IPS-NIHi7 (cell line): ENCODE measurements around the gene MCM6.
"Not testable (repeated sequence)": the region's sequence is repeated elsewhere in the genome, so short reads cannot be mapped to it uniquely, and the experiment has no call there.

Experiments
- DNase-seq: peaks from one replicate; pipeline ENCODE4 v3.0.0; 2012; ENCODE audit warnings: mixed read lengths; ENCODE audit errors: extremely low spot score

MCM6 gene

DNA sequence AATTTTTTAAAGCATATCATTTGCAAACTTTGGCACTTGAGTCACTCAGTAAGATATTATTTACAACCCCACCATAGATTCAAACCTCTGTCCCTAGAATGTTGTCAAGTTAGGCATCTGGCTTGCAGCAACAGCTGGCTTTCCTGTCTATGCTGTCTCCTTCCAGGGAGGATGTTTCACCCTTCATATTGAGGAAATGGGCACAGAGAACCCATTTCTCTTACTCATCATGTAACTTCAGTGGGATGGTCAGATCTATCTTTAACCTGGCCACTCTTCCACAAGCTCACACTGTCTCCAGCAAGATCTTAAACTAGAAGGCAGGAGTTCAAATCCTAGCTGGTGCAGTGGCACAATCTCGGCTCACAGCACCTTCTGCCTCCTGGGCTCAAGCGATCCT lies 55.1 kb downstream of the MCM6 start:
- no peak for DNase-seq

DNA sequence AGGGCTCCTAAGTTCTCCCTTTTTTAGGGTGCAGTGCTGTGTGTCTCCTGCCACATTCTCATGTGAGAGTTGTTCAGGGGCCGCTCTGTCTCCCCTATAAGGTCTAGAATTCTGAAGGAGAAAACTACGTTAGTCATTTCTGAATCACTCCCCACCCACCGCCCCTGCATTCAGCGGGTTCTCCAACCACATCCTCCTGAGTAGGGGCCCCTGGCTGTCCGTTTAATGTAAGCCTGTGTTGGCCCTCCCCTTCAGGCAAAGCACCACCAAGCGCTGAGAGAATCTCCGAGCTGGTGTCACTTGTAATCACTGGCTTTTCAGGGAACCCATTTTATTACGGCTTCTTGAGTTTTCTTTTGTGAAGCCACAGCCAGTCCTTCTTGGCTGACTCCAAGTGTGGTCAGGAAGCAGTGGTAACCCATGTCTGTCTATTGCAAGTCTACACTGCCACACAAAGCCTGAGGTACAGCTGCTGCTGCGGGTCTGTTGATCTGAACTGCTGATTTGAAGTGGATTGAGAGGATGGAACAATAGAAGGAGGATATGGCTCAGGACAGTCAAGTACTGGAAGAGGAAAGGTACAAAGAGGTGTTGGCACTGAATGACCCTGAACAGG lies 56.1 kb downstream of the MCM6 start:
- DNase-seq: no peak

DNA sequence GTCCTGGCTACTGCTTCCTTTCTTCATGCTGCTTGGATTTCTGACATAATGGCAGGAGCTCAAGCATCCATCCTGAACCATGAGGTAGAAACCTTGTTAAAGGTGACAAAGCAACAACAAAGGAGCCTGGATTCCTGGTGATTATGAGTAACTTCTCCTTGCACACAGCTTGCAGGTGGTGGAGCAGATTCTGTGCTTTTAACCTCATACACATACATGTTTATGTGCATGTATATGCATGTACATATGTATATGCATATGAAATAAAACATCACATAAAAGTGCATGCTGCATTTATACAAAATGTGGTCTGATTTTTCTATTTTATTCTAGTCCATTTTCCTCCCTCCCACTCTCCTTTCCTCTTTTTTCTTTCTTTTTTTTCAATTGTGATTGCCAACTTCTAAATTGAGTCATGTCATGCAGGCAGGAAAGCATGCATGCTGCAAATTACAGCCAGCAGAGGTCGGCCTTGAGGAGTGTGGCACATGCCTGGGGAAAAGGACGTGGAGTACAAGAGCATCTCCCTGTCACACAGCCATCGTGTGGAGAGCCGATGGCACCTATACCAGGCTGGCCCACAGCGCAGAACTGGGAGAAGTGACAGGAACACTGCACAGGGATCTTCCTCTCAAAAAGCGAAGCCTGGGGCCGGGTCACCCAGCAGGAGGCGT lies 57.2 kb downstream of the MCM6 start:
- DNase-seq: peak; percentile 66

DNA sequence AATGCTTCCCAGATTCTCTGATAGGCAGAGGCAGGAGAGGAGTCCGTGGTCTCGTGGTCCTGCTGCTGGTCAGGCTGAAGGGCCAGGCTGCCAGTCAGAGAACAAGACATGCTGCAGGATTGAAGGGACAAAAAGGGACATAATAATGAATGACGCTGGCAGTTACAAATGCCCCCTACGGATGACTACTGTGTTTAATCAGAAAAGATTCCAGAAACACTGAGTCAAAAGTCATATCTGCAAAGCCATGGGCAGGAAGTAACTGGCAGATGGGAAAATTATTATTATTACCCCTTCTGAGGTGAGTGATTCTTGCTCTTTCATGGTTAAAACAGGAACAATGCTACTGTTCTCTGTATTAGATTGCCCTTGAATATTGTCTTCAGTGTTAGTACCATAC lies 58.3 kb downstream of the MCM6 start:
- no peak for DNase-seq

DNA sequence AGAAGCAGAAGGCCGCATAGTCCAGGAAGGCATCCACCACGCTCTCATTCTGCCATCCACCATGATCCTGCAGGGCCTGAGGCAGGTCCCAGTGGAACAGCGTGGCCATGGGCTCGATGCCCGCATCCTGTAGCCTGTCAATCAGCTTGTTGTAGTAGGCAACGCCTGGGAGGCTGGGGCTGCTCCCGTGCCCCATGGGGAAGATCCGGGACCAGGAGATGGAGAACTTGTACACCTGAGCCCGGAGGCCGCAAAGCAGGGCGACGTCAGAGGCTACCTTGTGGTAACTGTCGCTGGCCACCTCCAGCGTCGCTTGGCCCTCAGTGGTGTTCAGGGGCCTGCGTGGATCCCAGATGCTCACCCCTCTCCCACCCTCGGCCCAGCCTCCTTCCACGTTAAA lies 58.8 kb downstream of the MCM6 start:
- DNase-seq: no peak

DNA sequence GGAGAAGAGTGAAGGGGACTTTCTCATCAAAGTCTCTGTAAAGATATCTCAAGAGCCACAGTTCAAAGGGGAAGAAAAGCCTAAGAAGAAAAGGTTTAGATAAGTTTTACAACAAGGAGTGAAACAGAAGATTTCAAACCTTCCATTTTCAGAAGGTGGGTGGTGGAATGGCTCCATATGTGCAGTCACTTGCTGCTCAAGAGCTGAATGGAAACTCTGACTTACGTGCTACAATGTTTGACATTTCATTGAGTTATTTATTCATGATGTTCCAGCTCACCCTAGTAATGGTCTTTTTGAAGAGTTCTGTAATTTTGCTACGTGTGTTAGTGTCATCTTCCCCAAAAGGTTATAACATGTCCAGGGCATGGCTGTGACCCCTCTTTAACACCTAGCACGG lies 61.0 kb downstream of the MCM6 start:
- no peak for DNase-seq

DNA sequence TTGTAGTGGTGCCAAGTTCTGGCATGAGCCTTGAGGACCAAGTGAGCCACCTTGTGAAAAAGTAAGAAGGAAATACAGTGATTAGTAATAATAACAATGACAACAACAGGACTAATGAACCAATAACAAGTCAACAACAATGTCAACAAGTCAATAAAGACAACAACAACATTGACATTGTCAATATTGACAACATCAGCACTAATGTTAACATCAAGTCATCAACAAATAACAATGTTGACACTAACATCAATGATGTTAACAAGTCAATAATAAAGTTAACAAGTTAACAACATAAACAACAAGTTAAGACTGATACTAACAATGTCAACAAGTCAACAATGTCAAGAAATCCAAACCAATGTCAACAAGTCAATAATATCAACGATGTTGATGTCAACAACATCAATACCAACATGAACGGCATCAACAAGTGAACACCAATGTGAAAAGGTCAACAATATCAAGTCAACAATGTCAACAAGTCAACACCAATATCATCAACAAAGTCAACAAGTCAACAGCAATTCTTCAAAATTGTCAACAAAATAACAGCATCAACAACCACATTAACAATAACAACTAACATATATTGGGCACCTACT lies 63.2 kb downstream of the MCM6 start:
- DNase-seq: no peak

DNA sequence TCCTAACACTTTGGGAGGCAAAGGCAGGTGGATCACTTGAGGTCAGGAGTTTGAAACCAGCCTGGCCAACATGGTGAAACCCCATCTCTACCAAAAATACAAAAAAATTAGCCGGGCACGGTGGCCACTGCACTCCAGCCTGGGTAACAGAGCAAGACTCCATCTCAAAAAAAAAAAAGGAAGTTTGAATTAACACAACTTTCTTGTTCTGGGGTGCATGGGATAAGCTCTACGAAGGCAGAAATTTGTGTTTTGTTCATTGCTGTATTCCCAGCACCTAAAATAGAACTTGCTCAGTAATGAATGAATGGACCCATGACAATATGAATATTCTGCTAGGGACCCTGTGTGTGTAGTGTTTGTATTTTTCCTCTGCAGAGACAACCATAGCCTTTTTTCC lies 68.4 kb downstream of the MCM6 start:
- not testable (repeated sequence) for DNase-seq

DNA sequence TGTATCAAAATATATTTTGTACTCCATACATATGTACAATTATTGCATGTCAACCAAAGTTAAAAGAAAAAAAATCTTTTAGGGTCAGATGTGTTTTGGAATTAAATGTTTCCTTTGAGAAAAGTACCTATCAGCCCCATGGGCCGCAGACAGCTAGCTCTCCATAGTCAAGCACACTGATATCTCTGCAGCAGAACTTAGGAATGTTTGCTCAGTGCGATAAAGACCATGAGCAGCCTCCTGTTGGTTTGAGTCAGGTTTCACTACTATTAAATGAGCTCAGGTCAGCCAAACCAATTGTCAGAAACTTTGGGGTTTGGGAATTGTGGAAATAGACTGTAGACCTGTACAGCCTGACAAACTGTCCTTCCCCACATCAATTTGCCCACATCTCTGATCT lies 73.0 kb downstream of the MCM6 start:
- no peak for DNase-seq

DNA sequence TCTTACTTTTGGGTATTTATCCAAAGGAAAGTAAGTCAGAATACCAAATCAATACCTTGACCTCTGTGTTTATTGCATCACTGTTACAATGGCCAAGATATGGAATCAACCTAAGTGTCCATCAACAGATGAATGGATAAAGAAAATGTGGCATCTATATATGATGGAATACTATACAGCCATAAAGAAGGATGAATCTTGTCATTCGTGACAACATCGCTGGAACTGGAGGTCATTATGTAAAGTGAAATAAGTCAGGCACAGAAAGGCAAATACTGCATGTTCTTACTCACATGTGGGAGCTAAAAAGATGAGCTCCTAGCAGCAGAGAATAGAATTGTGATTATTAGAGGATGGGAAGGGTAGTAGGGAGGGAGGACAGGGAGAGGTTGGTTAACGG lies 73.9 kb downstream of the MCM6 start:
- no peak for DNase-seq

DNA sequence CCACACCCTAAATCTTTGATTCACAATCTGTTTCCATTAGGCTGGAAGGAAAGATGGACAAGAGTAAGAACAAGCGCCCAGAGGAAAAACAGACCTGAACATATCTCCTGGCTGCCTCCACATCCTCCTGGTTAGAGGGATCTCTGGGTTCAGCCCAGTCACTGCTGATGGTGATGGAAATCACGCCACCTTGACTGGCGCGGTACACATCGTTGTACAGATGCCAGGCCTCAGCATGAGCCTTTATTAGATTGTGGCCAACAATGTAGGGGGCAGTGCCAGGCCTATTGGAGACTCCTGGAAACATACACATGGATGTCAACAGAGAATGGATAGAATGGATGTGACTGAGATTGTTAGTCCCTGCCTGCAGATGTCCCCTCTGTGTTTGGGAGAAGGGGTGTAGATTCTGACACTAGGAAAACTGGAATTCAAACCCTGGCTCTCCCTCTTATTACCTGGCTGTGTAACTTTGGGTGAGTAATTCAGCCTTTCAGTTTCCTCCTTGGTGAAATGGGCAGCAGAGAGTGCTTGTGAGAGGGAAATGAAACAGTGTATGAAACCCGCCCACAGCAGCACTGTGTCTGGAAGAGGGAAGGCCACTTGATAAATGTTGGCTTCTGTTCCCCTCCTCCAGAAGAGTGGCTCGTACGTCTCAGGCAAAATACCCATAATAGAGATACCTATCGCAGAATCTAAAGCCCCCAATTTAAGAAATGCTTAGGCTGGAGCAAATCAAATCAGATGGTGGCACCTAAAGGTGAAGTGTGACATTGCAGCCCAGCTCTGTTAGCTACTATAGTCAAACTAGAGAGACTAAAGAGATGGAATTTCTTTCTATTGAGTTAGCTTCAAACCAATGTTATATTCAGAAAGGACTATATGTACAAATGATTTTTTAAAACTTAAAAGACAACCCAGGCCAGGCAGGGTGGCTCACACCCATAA lies 75.5 kb downstream of the MCM6 start:
- no peak for DNase-seq

DNA sequence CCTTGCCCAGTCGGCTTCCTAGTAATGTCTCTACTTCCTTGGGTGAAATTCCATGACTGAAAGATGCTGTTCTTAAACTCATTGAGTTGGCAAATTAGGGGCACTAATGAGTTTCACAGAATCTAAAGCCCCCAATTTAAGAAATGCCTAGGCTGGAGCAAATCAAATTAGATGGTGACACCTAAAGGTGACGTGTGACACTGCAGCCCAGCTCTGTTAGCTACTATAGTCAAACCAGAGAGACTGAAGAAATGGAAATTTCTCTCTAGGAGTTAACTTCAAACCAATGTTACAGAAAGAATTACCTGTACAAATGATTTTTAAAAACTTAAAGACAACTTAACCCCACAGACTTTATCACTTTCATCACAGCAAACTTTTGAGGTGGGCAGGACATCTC lies 76.5 kb downstream of the MCM6 start:
- no peak for DNase-seq

DNA sequence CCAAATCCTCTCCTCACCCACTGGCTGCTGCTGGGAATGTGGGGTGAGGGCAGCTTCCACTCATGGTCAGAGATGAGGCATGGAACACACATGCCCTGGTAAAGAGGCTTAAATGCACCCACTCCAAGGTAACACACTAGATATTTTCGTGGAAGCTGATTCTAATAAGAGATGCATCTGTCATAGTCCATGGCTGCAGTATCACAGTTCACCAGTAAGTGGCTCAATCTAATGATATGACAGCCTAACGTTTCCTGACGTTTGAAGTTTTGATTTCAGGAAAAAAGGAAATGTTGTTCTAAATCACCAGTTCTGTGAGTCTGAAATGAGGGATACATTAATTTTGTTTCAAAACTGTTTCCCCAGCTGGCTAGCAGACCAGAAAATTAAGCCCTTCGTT lies 77.5 kb downstream of the MCM6 start:
- no peak for DNase-seq

DNA sequence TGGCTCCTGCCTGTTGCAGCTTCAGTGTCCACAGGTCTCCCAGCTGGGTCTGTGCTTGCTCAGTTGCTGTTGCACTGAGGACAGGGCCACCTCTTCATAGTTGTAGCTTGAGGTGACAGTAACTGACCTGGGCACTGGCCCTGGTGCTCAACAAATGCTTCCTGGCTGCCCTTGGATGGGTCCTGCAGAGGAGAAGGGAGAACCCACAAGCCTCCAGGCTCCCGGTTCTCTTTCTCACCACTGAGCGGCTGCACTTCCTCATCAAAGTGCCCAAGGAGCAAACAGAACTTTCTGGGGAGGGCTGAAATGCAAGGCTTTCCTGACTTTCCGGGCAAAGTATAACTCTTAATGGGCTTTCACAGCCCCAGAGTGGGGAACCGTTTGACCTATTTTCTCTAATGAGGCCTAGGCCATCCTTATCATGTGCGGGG lies 78.0 kb downstream of the MCM6 start:
- DNase-seq: no peak

DNA sequence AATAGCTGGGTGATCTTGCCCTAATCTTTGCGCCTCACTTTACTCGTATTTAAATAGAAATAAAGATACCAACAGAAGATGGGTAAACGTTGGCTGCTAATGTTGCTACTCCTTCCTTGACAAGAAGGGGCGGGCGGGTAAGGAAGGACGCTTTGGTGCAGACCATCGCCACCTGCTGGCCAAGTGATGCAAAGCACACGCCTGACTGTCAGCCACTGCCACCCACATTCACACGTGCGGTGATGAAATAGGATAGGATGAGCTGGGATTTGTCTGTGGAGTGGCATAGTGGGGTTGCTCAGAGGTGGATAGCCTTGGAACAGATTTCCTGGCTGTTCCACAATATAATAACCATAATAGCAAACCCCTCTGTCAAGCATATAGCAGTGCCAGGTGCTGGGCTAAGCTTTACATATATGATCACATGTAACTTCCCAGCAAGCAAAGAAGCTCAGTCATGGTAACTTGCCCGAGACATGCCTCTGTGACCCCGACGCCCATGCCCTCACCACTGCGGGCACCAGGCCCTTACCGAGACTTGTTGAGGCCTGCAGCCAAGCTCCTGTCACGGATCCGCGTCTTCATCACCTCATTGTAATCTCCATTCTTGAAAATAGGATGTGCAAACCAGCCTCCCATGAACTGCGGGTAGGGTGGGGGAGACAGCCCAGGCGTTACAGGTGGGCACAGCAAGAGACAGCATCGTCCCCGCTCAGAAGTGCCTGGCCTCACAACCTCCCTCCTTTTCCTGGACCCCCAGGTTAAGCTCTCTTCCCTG lies 78.6 kb downstream of the MCM6 start:
- peak; percentile 95 for DNase-seq

DNA sequence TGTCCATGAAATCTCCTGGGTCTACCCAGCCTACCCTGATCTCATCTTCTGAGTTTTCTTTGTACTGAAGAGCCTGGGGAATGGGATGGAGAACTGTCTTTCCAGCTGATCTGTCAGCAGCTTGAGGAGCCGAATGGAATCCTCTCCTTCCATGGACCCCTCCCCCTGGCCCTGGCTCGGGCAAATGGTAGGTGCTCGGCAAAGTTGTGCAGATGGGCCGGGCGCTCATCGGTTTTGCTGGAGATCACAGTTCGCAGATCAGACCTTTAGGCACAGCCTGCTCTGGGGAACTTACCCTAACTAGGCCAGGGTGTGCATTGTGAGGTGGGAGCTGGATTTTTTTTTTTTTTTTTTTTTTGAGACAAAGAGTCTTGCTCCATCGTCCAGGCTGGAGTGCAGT lies 79.6 kb downstream of the MCM6 start:
- no peak for DNase-seq

DNA sequence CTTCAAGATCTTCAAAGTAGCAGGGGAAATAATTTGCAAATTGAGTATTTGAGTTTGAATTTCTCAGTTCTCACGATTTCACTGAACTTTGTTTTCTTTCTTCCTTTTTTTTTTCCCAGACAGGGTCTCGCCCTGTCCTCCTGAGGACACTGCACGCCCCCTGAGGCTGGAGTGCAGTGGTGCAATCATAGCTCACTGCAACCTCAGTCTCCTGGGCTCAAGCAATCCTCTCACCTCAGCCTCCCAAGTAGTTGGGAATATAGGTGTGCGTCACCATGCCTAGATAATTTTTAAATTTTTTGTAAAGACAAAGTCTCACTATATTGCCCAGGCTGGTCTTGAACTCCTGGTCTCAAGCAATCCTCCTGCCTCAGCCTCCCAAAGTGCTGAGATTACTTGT lies 80.6 kb downstream of the MCM6 start:
- DNase-seq: not testable (repeated sequence)

DNA sequence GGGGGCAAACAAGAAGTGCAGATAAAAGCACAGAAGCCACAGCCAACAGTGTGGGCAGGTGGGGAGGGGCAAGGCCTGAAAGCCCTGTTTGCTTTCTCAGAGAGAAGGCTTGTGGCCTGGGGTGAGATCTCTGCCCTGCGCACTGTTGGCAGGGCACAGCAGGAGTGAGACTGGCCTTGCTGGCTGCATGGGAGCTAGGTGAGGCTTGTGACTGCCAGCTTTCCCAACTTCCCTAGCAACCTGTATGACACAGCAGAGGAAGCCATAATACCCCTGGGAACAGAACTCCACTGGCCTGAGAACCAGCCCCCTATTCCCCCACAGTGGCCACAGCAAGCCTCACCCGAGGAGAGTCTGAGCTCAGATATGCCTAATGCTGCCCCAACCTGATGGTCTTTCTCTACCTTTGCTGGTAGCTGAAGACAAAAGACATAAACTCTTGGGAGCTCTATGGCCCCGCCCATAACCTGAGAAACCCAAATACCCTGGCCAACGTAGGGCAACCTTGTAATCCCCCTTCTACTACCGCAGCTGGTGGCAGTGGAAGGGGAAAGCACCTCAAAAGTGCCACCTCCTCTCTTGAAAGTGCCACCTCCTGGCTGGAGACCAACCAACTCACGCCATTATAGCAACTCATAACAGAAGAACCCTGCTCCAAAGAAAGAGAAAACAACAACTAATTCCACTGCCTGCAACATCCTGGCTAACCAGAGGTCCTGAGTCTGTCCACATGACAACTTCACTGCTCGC lies 83.7 kb downstream of the MCM6 start:
- DNase-seq: no peak

DNA sequence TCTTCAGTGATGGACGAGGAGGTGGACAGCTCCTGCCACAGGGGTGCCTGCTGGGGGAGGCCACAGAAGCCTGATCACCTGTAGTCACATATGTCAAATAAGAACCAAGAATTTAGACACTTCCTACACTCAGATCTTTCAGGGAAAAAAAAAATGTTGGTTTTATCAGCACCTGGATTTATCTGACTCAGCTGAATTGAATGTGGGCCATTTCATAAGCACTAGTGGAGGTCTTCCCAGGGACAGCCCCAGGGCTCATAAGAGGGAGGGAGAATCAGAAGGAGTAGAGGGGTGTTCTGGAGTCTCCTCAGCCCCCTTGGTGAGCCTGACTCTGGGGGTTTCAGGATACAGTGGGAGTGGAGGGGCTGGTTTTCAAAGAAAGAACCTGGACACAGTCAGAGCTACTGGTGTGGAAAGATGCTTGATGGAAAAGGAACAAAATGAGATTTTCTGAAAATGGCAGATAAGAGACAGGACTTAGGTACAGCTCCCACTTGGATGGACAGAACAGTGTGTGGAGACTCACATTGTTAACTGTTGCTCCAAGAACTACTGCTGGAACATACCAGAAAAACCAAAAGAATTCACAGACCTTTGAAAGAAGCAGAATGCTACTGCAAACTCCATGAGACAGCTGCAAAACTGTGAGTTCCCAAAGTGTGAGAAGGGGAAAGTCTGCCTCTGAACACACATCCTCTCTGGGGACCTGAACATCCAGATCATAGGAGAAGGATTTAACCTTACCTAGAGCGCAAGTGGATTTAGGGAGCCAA lies 84.6 kb downstream of the MCM6 start:
- no peak for DNase-seq

DNA sequence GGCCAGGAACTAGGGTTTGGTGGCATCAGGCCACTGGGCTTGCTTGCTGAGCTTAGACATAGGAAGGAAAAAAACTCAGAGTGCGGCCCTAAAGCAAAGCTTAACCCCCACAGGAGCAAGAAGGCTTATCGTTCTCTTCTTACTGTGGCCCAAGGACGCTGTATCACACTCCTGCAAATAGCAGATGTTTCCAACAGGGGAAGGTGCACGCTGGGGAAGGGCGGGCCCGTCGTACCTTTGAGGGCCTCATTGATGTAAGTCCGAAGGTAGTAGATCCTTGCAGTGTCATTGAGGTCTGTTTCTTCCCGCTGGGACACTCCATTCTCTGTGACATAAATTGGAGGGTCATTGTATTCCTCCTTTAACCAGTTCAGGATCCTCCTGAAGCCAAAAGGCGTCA lies 85.8 kb downstream of the MCM6 start:
- no peak for DNase-seq
